Stimulated activated CD8-positive, alpha-beta memory T cell treated with anti-CD3 and anti-CD28 coated beads, Interleukin-4, amount 100 ng/mL, for 1 hour (primary cell): ENCODE results near the gene SIX5.

Source experiments
- DNase-seq, 2 donors: peaks; one replicate each; pipeline ENCODE4 v3.0.0-alpha.2; 2020; ENCODE audit warnings: low read depth in 2 of 2, low spot score in 1 of 2

The SIX5 gene

DNA sequence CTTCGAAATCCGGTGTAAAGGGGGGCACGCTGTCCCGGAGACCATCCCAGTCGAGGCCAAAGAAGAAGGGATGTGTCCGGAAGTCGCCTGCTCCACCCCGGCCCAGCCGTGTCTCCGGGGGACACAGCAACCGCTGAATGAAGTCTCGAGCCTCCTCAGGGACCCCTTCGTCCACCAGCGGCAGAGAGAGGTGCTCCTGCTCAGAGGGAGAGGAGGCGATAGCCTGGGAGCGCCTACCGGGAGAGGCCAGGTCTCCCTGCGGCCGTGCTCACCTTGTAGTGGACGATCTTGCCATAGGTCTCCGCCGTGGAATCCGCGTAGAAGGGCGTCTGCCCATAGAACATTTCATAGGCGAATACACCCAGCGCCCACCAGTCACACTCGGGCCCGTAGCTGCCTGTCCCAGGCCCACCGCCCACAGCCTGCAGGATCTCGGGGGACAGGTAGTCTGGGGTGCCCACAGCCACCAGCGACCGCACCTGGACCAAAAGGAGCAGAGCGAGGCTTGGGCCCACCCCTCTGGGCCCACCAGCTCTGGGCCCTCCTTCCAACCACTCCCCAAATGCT is 8.4 kb upstream of the SIX5 start:
- DNase-seq = no peak

GRCh38 chr19:45774765-45775164 is 5.7 kb upstream of the SIX5 start:
- no peak for DNase-seq

DNA sequence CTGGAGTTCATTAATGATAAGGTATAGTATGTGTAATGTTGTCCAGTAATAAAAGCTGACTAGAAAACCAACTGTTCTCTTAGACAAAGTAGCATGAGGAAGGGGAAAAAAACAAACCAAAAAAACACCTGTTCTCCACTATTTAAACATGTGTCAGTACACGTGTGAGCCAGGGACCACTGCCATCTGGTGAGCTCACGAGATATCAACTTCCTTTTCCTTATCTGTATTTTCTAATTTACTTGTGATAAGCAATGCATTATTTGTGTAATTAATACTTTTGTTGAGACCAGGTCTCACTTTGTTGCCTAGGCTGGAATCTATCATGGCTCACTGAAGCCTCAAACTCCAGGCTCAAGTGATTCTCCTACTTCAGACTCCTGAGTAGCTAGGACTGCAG is 4.3 kb upstream of the SIX5 start:
- DNase-seq = no peak

DNA sequence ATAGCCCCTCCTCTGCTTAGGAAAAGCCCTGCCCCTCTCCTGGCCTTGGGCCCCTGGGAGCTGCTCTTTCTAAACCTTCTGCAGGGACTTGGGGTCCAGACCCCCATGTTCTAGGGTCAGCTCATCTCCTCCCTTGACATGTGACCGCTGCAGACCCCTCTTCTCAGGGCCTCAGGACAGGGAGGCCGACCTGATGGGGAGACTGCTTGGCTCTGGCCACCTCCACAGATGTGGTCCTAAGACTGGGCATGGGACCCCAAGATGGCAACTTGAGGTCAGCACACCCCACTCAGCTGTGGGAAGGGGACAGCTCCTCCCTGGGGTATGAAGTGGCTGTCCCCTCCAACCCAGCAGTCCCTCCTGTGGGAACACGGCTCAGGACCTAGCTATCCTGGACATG is 3.9 kb upstream of the SIX5 start:
- no peak for DNase-seq

DNA sequence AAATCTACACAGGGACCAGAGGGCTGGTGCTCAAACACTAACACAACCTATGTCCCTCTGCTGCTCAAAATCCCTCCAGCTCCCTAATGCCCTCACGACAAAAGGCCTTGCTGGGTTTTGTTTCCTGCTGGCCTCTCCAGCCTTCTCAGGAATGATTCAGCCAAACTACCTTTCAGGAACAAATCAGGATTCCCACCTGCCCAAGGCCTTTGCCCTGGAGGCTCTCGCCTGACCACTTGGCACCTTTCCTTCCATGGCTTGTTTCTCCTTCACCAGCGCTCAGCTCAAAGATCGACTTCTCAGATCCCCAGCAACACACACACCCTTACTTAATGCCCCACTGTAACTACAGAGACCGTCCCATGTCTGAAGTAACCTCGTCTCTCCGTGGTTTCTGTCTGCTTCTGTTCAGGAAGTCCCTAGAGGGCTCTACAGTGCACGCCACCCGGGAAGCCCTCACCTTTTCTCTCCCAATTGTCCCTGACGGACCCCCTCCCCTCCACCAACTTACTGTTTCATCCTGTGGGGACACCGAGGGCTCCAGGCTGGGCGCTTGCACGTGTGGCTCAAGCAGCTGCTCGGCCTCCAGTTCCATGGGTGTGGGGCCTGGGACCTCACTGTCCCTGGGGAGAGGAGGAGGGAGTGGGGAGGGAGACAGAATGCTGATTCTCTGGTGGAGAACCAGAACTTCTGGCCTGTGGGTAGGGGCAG is 3.2 kb upstream of the SIX5 start:
- DNase-seq = no peak

DNA sequence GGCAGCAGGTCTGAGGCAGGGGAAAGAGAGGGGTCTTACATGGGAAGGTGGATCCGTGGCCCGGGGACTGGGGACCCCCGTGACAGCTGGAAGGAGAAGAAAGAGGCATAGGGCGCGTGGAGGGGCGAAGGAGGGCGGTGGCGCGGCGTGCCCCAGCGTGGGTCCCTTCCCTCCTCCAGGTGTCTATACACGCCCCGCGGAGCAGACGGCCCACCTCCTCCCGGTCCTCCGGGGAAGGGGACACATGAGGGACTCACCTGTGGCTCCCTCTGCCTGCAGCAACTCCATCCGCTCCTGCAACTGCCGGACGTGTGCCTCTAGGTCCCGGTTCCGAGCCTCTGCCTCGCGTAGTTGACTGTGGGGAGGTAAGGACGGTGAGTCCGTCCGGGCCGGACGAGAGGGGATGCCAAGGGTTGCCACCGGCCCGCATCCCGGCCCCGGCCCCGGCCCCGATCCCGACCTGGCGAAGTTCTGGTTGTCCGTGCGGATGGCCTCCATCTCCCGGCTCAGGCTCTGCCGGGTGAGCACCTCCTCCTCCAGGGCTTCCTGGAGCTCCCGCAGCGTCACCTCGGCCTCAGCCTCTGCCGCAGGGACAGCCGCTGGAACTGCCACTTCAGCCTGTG is 2.4 kb upstream of the SIX5 start:
- no peak for DNase-seq

GRCh38 chr19:45770192-45771101 is 1.4 kb upstream of the SIX5 start:
- DNase-seq = peak; percentile 80 to 83

DNA sequence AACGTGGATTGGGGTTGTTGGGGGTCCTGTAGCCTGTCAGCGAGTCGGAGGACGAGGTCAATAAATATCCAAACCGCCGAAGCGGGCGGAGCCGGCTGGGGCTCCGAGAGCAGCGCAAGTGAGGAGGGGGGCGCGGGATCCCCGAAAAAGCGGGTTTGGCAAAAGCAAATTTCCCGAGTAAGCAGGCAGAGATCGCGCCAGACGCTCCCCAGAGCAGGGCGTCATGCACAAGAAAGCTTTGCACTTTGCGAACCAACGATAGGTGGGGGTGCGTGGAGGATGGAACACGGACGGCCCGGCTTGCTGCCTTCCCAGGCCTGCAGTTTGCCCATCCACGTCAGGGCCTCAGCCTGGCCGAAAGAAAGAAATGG is 754 bp upstream of the SIX5 start:
- no peak for DNase-seq

DNA sequence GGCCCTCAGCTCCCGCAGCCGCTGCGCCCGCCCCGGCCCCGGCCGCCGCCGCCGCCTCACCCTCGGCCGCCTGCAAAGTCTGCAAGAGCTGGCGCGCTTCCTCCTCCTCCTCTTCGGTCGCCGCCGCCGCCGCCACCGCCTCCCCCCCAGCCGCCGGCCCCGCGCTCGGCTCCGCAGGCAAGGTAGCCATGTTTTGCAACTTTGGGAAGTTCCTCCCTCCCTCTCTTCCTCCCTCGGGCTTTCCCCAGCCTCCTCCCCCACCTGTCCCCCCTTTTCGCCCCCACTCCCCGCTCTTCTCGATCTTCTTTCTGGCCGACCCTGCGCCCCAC is 433 bp downstream of the SIX5 start:
- DNase-seq = no peak

DNA sequence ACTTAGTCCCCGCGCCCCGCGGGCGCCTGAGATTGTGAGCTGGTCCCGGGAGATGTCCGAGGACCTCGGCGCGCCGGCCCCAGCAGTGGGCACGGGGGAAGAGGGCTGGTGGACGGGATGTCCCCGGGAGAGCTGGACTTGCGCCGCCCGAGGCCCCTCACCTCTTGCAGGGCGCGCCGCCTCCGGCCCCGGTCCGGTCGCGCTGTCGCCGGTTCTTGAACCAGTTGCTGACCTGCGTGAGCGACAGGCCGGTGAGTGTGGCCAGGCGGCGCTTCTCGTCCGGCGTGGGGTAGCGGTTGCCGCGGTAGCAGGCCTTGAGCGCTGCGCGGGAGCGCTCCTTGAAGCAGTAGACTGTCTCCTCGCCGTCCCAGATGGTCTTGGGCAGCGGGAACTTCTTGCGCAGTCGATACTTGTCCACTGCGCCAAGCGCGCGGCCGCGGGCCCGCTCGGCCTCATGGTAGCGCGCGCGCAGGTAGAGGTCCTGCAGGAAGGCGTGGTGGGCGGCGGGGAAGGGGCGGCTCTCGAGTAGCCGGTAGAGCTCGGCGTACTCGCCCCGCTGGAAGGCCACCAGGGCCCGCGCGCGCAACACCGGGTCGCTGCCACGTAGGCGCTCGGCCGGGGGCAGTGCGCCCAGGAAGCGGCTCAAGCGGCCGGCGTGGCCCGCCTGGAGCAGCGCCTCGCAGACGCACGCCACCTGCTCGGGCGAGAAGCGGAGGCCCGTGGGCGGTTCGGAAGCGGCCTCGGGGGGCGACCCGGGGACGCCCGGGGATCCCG is 984 bp downstream of the SIX5 start:
- DNase-seq = no peak

DNA sequence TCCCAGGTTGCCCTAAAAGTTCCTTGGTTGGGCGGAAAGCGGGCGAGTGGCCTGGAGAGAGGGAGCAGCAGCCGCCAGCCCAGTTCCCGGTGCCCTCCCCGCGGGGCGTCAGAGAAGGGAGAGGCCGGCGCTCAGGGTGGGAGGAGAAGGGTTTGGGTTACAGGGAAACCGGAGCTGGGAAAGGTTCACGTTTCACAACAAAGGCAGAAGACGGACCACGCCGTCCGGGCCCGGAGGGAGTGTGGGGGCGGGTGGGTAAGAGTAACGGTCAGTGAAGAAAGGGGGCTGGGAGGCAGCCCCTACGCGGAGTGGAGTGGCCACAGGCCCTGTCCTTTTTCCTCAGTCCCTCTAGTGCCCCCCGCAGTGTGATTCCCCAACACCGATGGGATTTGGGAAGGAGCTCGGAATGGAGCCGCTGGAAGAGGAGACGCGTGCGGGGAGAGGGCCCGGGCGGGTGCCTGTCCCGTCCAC is 1.6 kb downstream of the SIX5 start:
- DNase-seq = no peak

GRCh38 chr19:45766869-45767346 is 2.1 kb downstream of the SIX5 start:
- no peak for DNase-seq

- no peak for DNase-seq
These were observed 2.7 kb downstream of the SIX5 start for GRCh38 chr19:45766296-45766868.

DNA sequence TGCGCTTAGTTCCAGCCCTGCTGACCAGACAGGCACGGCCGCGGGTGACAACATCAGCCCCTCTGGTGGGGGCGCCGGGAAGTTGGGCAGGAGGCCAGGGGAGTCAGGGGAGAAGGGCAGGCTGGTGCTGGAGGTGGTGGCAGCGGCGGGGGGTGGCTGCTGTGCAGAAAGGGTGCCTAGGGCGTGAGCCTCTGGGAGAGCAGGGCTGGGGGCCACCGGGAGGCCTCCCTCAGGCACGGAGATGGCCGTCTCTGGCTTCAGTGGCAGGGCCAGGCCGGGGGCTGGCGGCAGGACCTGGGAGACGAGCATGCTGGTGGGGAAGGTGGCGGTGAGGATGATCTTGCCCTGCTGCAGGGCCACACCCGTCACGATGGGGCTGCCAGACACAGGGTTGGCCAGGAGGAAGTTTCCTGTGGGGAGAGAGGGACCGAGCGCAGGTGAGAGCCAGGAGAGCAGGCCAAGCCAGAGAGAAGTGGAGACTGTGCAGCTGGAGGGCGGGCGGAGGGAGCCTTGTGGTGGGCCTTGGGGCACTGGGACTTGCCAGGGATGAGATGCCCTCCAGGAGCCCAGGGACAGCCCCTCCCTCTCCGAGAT is 3.3 kb downstream of the SIX5 start:
- DNase-seq = no peak

- no peak for DNase-seq
These were observed 3.9 kb downstream of the SIX5 start for GRCh38 chr19:45764945-45765701.

DNA sequence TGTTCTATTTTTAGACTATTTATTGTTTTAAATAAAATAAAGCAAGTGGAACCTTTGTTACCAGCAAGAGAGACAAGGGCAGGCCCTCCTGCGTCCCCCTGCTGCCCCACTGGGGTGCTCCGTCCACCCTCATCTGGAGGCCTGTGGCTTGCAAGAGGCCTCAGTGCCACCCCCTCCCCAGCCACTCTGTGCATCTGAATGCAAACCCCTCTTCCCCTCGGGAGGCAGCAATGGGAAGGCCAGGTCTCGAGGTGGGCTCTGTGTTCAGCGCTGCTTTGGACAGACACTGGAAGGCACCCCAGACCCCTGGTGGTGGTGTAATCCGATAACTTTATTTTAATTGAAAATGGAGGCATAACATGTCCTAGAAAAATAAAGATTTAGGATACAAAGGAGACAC is 4.6 kb downstream of the SIX5 start:
- no peak for DNase-seq

DNA sequence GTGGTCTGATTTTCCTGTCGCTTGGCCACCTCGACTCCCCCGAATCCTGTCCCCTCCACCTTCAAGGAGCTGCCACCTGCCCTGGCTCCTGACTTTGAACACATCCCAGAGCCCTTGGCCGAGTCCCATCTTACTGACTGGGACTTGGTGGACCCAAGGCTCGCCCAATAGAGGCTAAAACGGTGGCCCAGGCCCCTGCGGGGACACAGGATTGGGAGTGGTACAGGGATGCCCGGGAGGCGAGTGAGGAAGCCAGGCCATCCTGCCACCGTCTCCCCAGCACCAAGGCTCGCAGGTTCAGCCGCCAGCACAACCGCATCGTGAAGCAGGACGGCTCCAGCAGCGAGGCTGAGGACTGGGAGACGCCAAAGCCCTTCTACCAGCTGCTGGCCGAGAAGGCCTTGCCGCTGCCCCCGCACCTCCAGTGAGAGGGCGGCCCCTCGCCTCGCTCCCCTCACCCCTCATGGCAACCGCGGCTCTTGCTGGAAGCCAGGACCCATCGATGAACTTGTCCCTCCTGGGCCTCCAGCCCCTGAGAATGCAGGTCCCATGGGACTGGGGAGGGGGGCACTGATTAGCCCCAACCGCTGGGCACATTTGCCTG is 5.3 kb downstream of the SIX5 start:
- no peak for DNase-seq

GRCh38 chr19:45762870-45763631 is 6.0 kb downstream of the SIX5 start:
- DNase-seq = no peak
